Fibroblast of villous mesenchyme (primary cell): ENCODE results near the gene SLC29A2. TPM values are rescaled to one million over a fixed set of nuclear protein-coding genes. Genes with fewer than 3 reads are reported as not detected.

Experiments used
- DNase-seq: peaks from one replicate; pipeline ENCODE4 v3.0.0-alpha.2; 2010; ENCODE audit warnings: low read depth
- H3K4me3 ChIP-seq: 2 replicates; pipeline ENCODE4 v1.5.1; 2011; ENCODE audit warnings: low read depth, mild to moderate bottlenecking, low read length
- CTCF ChIP-seq: IDR thresholded peaks from 2 replicates; pipeline ENCODE4 v1.5.1; 2012; ENCODE audit warnings: low read depth, mild to moderate bottlenecking, low read length; ENCODE audit not compliant: insufficient read depth
- total RNA-seq: library from RNA; depleted of rRNA; stranded (reverse); fragments of >200 nt; gene quantifications from 2 replicates; pipeline ENCODE4 v1.2.3, GENCODE V29; 2012

The SLC29A2 gene
- total RNA-seq, 1 donor, result 0.86 TPM

- peak; percentile 92 for DNase-seq
- no peak for TF ChIP-seq CTCF
- H3K4me3 ChIP-seq, result peak within 1 kb of the TSS; percentile 88
Observed at GRCh38 chr11:66347425-66348276, 23.9 kb downstream of the SLC29A2 start, which contains the start of gene B4GAT1. B4GAT1 (minus strand) TSS chr11:66347629; CDS start chr11:66347545, 84 bp downstream.

GRCh38 chr11:66346476-66347424 lies 24.8 kb downstream of the SLC29A2 start:
- TF ChIP-seq CTCF, result no peak
- H3K4me3 ChIP-seq, result peak overlapping the region; percentile 88
- no peak for DNase-seq

GRCh38 chr11:66345316-66345649 lies 26.3 kb downstream of the SLC29A2 start:
- no peak for TF ChIP-seq CTCF

DNA sequence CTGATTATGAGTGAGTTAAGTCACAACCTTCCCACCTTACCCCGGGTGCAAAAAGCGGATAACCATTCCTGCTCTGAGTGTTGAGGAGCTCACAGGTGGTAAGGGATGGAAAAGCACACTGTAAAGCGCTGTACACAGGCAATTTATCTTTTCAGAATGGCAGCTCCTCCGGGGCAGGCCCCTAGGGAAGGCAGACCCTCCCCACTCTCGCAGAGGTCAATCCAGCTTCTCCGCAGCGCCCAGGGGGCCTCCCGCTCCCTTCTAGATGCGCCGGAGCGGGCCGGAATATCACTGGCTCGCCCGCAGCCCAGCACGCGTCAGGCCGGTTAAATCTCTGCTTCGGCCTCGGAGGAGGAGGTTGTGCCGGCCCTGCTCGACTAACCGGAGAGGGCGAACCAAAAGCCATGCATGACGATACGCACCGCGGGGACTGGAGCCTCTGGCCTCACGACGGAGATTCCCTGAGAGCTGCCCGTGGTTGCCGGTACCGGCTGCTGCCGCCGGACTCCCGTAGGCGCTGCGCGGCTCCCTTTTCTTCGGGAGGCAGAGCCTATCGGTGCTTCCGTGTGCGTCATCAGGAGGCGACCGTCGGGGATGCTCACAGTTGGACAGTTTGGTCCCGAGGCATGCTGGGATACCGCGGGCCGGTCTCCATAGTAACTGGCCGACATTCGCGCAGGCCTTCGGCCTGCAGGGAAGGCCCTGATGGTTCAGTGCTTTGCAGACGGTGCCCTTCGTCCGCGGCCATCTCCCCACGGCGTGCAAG lies 26.8 kb downstream of the SLC29A2 start, which contains the start of gene BRMS1:
BRMS1 (minus strand) TSS at position 555 of the 766 bp plus-strand sequence. CDS start 2,870 bp downstream, outside the sequence.
- peak; percentile 98 for DNase-seq
- peak; percentile 11 for TF ChIP-seq CTCF
- H3K4me3 ChIP-seq, result peak within 1 kb of the TSS; percentile 77

More at GRCh38 chr11:66345316-66345649, 26.3 kb downstream of the SLC29A2 start:
- no peak for DNase-seq
- peak overlapping the region; percentile 77 for H3K4me3 ChIP-seq

GRCh38 chr11:66343176-66343575 lies 28.4 kb downstream of the SLC29A2 start:
- no peak for TF ChIP-seq CTCF
- DNase-seq, result no peak
- no peak overlapping the region for H3K4me3 ChIP-seq
